GM23338 (cell line): ENCODE results near the gene GALNT9. TPM values are rescaled to one million over a fixed set of nuclear protein-coding genes. Genes with fewer than 3 reads are reported as not detected.

Experiments
- ATAC-seq: fragments of 200-7000 bp; cut with Tn5 transposase; 3 replicates; pipeline ENCODE4 v1.9.1; 2020
- DNase-seq: peaks from one replicate; pipeline ENCODE4 v3.0.0-alpha.2; 2015; ENCODE audit warnings: low spot score
- H2AFZ ChIP-seq: fragments of 200-600 bp; sonication (generic); 2 replicates; pipeline ENCODE4 v1.8.0; 2016; ENCODE audit warnings: antibody characterized with exemption, mild to moderate bottlenecking, moderate library complexity
- H3F3A ChIP-seq: fragments of 200-600 bp; sonication (generic); replicated peaks from 2 replicates; pipeline ENCODE4 v1.8.0; 2017; ENCODE audit warnings: antibody characterized with exemption, mixed run types, low read depth
- H3K27ac ChIP-seq: fragments of 200-600 bp; sonication (generic); 2 replicates; pipeline ENCODE4 v1.6.1; 2016; ENCODE audit warnings: low read depth
- H3K27me3 ChIP-seq: fragments of 200-600 bp; sonication (generic); 2 replicates; pipeline ENCODE4 v1.8.0; 2016; ENCODE audit warnings: mild to moderate bottlenecking, mixed run types, moderate library complexity; ENCODE audit not compliant: insufficient read depth
- H3K36me3 ChIP-seq: fragments of 200-600 bp; sonication (generic); 2 replicates; pipeline ENCODE4 v1.8.0; 2016; ENCODE audit warnings: mild to moderate bottlenecking; ENCODE audit not compliant: insufficient read depth
- H3K4me1 ChIP-seq: fragments of 200-600 bp; sonication (generic); 2 replicates; pipeline ENCODE4 v1.8.0; 2016; ENCODE audit warnings: mild to moderate bottlenecking, moderate library complexity; ENCODE audit not compliant: insufficient read depth
- H3K4me2 ChIP-seq: fragments of 200-600 bp; sonication (generic); 2 replicates; pipeline ENCODE4 v1.7.1; 2017; ENCODE audit warnings: mixed run types
- H3K4me3 ChIP-seq: fragments of 200-600 bp; sonication (generic); 2 replicates; pipeline ENCODE4 v1.6.1; 2016; ENCODE audit warnings: mixed run types
- H3K79me2 ChIP-seq: fragments of 200-600 bp; sonication (generic); replicated peaks from 2 replicates; pipeline ENCODE4 v1.8.0; 2017; ENCODE audit warnings: mild to moderate bottlenecking; ENCODE audit not compliant: insufficient read depth
- H3K9me2 ChIP-seq: fragments of 200-600 bp; sonication (generic); 2 replicates; pipeline ENCODE4 v1.8.0; 2017; ENCODE audit not compliant: insufficient read depth
- H4K20me1 ChIP-seq: fragments of 200-600 bp; sonication (generic); replicated peaks from 2 replicates; pipeline ENCODE4 v1.8.0; 2017; ENCODE audit warnings: mild to moderate bottlenecking; ENCODE audit not compliant: insufficient read depth
- H3K27ac Mint-ChIP-seq: 2 replicates; pipeline ENCODE4 v1.8.0; 2020; ENCODE audit warnings: inconsistent platforms, mild to moderate bottlenecking, moderate library complexity, mixed read lengths
- H3K27me3 Mint-ChIP-seq: 3 replicates; pipeline ENCODE4 v1.8.0; 2022; ENCODE audit warnings: low read depth, mild to moderate bottlenecking, moderate library complexity, mixed read lengths, inconsistent platforms; ENCODE audit not compliant: insufficient read depth, poor library complexity
- H3K36me3 Mint-ChIP-seq: 3 replicates; pipeline ENCODE4 v1.8.0; 2021; ENCODE audit warnings: low read depth, mild to moderate bottlenecking, inconsistent platforms, moderate library complexity, mixed read lengths
- H3K4me1 Mint-ChIP-seq: 3 replicates; pipeline ENCODE4 v1.8.0; 2020; ENCODE audit warnings: mild to moderate bottlenecking, inconsistent platforms, mixed read lengths
- H3K4me3 Mint-ChIP-seq: 3 replicates; pipeline ENCODE4 v1.8.0; 2021; ENCODE audit warnings: moderate library complexity, mild to moderate bottlenecking, inconsistent platforms, mixed read lengths
- H3K9me3 Mint-ChIP-seq: 3 replicates; pipeline ENCODE4 v1.8.0; 2020; ENCODE audit warnings: moderate library complexity, mild to moderate bottlenecking, inconsistent platforms, mixed read lengths
- CREB1 ChIP-seq: fragments of 250-450 bp; sonication (Bioruptor Pico); IDR thresholded peaks from 2 replicates; pipeline ENCODE4 v1.5.0; 2020; ENCODE audit warnings: low read depth, mild to moderate bottlenecking, moderate library complexity
- ETS1 ChIP-seq: IDR thresholded peaks from 2 replicates; pipeline ENCODE4 v1.6.1; 2016; ENCODE audit warnings: antibody characterized with exemption
- EZH2 ChIP-seq: fragments of 200-600 bp; sonication (generic); IDR thresholded peaks from one replicate; pipeline ENCODE4 v1.8.0; 2017; ENCODE audit warnings: antibody characterized with exemption, mild to moderate bottlenecking, low read depth; ENCODE audit not compliant: unreplicated experiment
- EZH2phosphoT487 ChIP-seq: fragments of 200-600 bp; sonication (generic); IDR thresholded peaks from one replicate; pipeline ENCODE4 v1.8.1; 2018; ENCODE audit warnings: antibody characterized with exemption; ENCODE audit not compliant: unreplicated experiment
- JUNB ChIP-seq: IDR thresholded peaks from one replicate; pipeline ENCODE4 v1.6.1; 2016; ENCODE audit warnings: antibody characterized with exemption; ENCODE audit not compliant: unreplicated experiment
- NANOG ChIP-seq: IDR thresholded peaks from 2 replicates; pipeline ENCODE4 v1.6.1; 2016; ENCODE audit warnings: antibody characterized with exemption, borderline replicate concordance
- POLR2AphosphoS5 ChIP-seq: IDR thresholded peaks from 2 replicates; pipeline ENCODE4 v1.6.1; 2016; ENCODE audit warnings: antibody characterized with exemption, low read depth
- STAT1 ChIP-seq: IDR thresholded peaks from one replicate; pipeline ENCODE4 v1.6.1; 2016; ENCODE audit warnings: antibody characterized with exemption; ENCODE audit not compliant: unreplicated experiment
- ZNF331 ChIP-seq: fragments of 250-450 bp; sonication (Bioruptor Pico); IDR thresholded peaks from 2 replicates; pipeline ENCODE4 v1.5.0; 2020; ENCODE audit warnings: low read depth, mild to moderate bottlenecking, moderate library complexity
- polyA plus RNA-seq: library from polyadenylated mRNA; unstranded; fragments of >200 nt; fragmentation: Nextera tagmentation; extraction: Ambion mirVana; gene quantifications from 2 replicates; pipeline ENCODE4 v1.2.1, GENCODE V29; 2016
- total RNA-seq: library from RNA; depleted of rRNA; stranded (reverse); fragments of >200 nt; shearing (Covaris generic); gene quantifications from 2 replicates; pipeline ENCODE4 v1.2.3, GENCODE V29; 2014
- TF ChIP-seq, protein P1 (sequence below): IDR thresholded peaks from one replicate; pipeline ENCODE4 v1.6.1; 2018; ENCODE audit warnings: antibody characterized with exemption; ENCODE audit not compliant: unreplicated experiment

GALNT9 gene
- total and polyA plus RNA-seq, 2 experiments from 2014 or later, result 0.81 to 2.5 TPM

GRCh38 chr12:132152411-132152821 lies 177.0 kb downstream of the GALNT9 start (continued):
- TF ChIP-seq JUNB (no peak), STAT1 (no peak), ZNF331 (no peak), POLR2AphosphoS5 (no peak), EZH2 (no peak)

DNA sequence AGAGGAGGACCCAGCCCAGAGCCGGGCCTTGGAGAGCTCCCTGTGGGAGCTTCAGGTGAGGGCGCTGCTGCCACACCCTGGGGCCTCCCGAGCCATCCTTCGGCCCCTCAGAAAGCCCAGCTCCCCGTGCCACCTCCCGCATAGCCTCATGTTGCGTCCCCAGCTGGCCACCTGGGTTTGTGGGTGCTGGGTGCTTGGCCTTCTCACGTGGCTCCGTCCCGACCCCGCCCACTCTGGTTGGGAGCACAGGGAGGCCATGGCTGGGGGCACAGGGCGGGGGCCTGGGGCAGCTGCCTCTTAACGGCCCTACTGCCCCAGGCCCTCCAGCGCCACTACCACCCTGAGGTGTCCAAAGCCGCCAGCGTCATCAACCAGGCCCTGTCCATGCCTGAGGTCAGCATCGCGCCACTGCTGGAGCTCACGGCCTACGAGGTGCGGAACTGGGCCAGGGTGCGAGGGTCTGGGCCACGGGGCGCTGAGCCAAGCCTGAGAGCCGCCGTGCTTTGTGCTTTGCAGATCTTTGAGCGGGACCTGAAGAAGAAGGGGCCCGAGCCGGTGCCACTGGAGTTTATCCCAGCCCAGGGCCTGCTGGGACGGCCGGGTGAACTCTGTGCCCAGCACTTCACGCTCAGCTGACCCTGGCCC lies 177.5 kb downstream of the GALNT9 start:
- Histone ChIP-seq H3K27ac (no peak overlapping the region), H3K79me2 (peaks cover 8% of the 10 kb centered on the region), H3K4me2 (no peak overlapping the region), H3K27me3 (no peaks in the 10 kb centered on the region), H3K4me1 (no peaks in the 10 kb centered on the region), H2AFZ (no peak overlapping the region), H3F3A (peaks cover 12% of the 10 kb centered on the region), H3K36me3 (no peaks in the 10 kb centered on the region), H3K9me2 (no peaks in the 10 kb centered on the region), H4K20me1 (no peaks in the 10 kb centered on the region), H3K4me3 (no peak overlapping the region)
- no peak for ATAC-seq
- Mint-ChIP-seq H3K27me3 (peaks cover 3% of the 10 kb centered on the region), H3K27ac (no peak overlapping the region), H3K9me3 (peaks cover 2% of the 10 kb centered on the region; the same call in 2 of the 3 replicates), H3K4me1 (no peaks in the 10 kb centered on the region), H3K36me3 (peaks cover 16% of the 10 kb centered on the region; the same call in 2 of the 3 replicates), H3K4me3 (no peak overlapping the region)
- no peak for DNase-seq
- TF ChIP-seq STAT1 (no peak), ZNF331 (no peak), EZH2phosphoT487 (no peak), NANOG (no peak), POLR2AphosphoS5 (no peak), EZH2 (no peak), CREB1 (CRISPR knock-in tag) (no peak), JUNB (no peak), ETS1 (no peak)
- TF ChIP-seq, protein P1, sequence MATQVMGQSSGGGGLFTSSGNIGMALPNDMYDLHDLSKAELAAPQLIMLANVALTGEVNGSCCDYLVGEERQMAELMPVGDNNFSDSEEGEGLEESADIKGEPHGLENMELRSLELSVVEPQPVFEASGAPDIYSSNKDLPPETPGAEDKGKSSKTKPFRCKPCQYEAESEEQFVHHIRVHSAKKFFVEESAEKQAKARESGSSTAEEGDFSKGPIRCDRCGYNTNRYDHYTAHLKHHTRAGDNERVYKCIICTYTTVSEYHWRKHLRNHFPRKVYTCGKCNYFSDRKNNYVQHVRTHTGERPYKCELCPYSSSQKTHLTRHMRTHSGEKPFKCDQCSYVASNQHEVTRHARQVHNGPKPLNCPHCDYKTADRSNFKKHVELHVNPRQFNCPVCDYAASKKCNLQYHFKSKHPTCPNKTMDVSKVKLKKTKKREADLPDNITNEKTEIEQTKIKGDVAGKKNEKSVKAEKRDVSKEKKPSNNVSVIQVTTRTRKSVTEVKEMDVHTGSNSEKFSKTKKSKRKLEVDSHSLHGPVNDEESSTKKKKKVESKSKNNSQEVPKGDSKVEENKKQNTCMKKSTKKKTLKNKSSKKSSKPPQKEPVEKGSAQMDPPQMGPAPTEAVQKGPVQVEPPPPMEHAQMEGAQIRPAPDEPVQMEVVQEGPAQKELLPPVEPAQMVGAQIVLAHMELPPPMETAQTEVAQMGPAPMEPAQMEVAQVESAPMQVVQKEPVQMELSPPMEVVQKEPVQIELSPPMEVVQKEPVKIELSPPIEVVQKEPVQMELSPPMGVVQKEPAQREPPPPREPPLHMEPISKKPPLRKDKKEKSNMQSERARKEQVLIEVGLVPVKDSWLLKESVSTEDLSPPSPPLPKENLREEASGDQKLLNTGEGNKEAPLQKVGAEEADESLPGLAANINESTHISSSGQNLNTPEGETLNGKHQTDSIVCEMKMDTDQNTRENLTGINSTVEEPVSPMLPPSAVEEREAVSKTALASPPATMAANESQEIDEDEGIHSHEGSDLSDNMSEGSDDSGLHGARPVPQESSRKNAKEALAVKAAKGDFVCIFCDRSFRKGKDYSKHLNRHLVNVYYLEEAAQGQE, result no peak
